ENCODE measurements around the gene MANSC4.

GRCh38 chr12:27778206-27778605 is 1.8 kb downstream of the MANSC4 start:
- TF ChIP-seq CTCF (IDR thresholded peaks at IDR 0.05) (no peak), POLR2A (IDR thresholded peaks at IDR 0.05) (no peak)
